C4-2B (cell line): ENCODE data around the gene PTPRN2.

Experiments
- CTCF ChIP-seq: fragments of 450-650 bp; conservative IDR thresholded peaks from 2 replicates; pipeline ENCODE4 v1.5.1; 2017; ENCODE audit warnings: mild to moderate bottlenecking
- ZFX ChIP-seq: fragments of 450-650 bp; IDR thresholded peaks from 2 replicates; pipeline ENCODE4 v1.6.1; 2017

GRCh38 chr7:158300427-158300826 is 287.2 kb downstream of the PTPRN2 start:
- TF ChIP-seq CTCF (no peak), ZFX (no peak)
